ENCODE results near the gene MOK.

Gene MOK

GRCh38 chr14:102235275-102235897 lies 69.6 kb downstream of the MOK start:
- TF ChIP-seq GATA1 (IDR thresholded peaks at IDR 0.05; ENCODE audit: low read depth, low read length) (no peak), POLR2A (IDR thresholded peaks at IDR 0.05; ENCODE audit: low read length) (no peak)
- peak; percentile 88 to 91 for DNase-seq

GRCh38 chr14:102234331-102235264 lies 70.4 kb downstream of the MOK start:
- peak; percentile 45 to 55 for DNase-seq
- no peak for TF ChIP-seq POLR2A (IDR thresholded peaks at IDR 0.05; ENCODE audit: low read length)
- no peak for TF ChIP-seq GATA1 (IDR thresholded peaks at IDR 0.05; ENCODE audit: low read depth, low read length)

- no peak for DNase-seq
- TF ChIP-seq POLR2A (IDR thresholded peaks at IDR 0.05; ENCODE audit: low read length) (no peak), GATA1 (IDR thresholded peaks at IDR 0.05; ENCODE audit: low read depth, low read length) (no peak)
Measured at GRCh38 chr14:102233081-102233480, 71.9 kb downstream of the MOK start.

- TF ChIP-seq POLR2A (IDR thresholded peaks at IDR 0.05; ENCODE audit: low read length): no peak
- no peak for DNase-seq
Measured at GRCh38 chr14:102232348-102232625, 72.7 kb downstream of the MOK start.

- no peak for DNase-seq
- TF ChIP-seq POLR2A (IDR thresholded peaks at IDR 0.05; ENCODE audit: low read length) (no peak), GATA1 (IDR thresholded peaks at IDR 0.05; ENCODE audit: low read depth, low read length) (no peak)
Measured at GRCh38 chr14:102231476-102232347, 73.3 kb downstream of the MOK start.

- TF ChIP-seq POLR2A (IDR thresholded peaks at IDR 0.05; ENCODE audit: low read length): no peak
- no peak for TF ChIP-seq GATA1 (IDR thresholded peaks at IDR 0.05; ENCODE audit: low read depth, low read length)
- no peak for DNase-seq
Measured at GRCh38 chr14:102230481-102231210, 74.3 kb downstream of the MOK start.

GRCh38 chr14:102229739-102230092 lies 75.2 kb downstream of the MOK start:
- DNase-seq: no peak
- TF ChIP-seq POLR2A (IDR thresholded peaks at IDR 0.05; ENCODE audit: low read length): no peak
- no peak for TF ChIP-seq GATA1 (IDR thresholded peaks at IDR 0.05; ENCODE audit: low read depth, low read length)

- TF ChIP-seq GATA1 (IDR thresholded peaks at IDR 0.05; ENCODE audit: low read depth, low read length): no peak
- TF ChIP-seq POLR2A (IDR thresholded peaks at IDR 0.05; ENCODE audit: low read length): no peak
- DNase-seq: no peak
Measured at GRCh38 chr14:102229071-102229738, 75.8 kb downstream of the MOK start.

- TF ChIP-seq POLR2A (IDR thresholded peaks at IDR 0.05; ENCODE audit: low read length) (no peak), GATA1 (IDR thresholded peaks at IDR 0.05; ENCODE audit: low read depth, low read length) (no peak)
- no peak for DNase-seq
Measured at GRCh38 chr14:102227184-102227964, 77.6 kb downstream of the MOK start.

- no peak for DNase-seq
- no peak for TF ChIP-seq GATA1 (IDR thresholded peaks at IDR 0.05; ENCODE audit: low read depth, low read length)
- no peak for TF ChIP-seq POLR2A (IDR thresholded peaks at IDR 0.05; ENCODE audit: low read length)
Measured at GRCh38 chr14:102226356-102227125, 78.4 kb downstream of the MOK start.

GRCh38 chr14:102225936-102226335 lies 79.0 kb downstream of the MOK start:
- TF ChIP-seq POLR2A (IDR thresholded peaks at IDR 0.05; ENCODE audit: low read length) (no peak), GATA1 (IDR thresholded peaks at IDR 0.05; ENCODE audit: low read depth, low read length) (no peak)
- DNase-seq: no peak

GRCh38 chr14:102225386-102225785 lies 79.6 kb downstream of the MOK start:
- TF ChIP-seq POLR2A (IDR thresholded peaks at IDR 0.05; ENCODE audit: low read length): no peak
- TF ChIP-seq GATA1 (IDR thresholded peaks at IDR 0.05; ENCODE audit: low read depth, low read length): no peak
- no peak for DNase-seq
